MM.1S (cell line): ENCODE measurements around the gene TFDP1.

Experiments
- DNase-seq: peaks from one replicate; pipeline ENCODE4 v3.0.0-alpha.2; 2015
- H2AFZ ChIP-seq: fragments of 300-600 bp; sonication (generic); 2 replicates; pipeline ENCODE4 v1.6.0; 2016; ENCODE audit warnings: antibody characterized with exemption, low read length
- H3F3A ChIP-seq: fragments of 300-600 bp; sonication (generic); 2 replicates; pipeline ENCODE4 v1.6.1; 2016; ENCODE audit warnings: mild to moderate bottlenecking, antibody characterized with exemption, low read length, moderate library complexity, mixed read lengths; ENCODE audit not compliant: insufficient read depth
- H3K27ac ChIP-seq: fragments of 300-600 bp; sonication (generic); 2 replicates; pipeline ENCODE4 v1.5.1; 2016; ENCODE audit warnings: mild to moderate bottlenecking, low read length
- H3K27me3 ChIP-seq: fragments of 300-600 bp; sonication (generic); replicated peaks from 2 replicates; pipeline ENCODE4 v1.6.0; 2016; ENCODE audit warnings: low read length; ENCODE audit not compliant: insufficient read depth
- H3K36me3 ChIP-seq: fragments of 300-600 bp; sonication (generic); replicated peaks from 2 replicates; pipeline ENCODE4 v1.6.1; 2016; ENCODE audit warnings: mild to moderate bottlenecking, low read length, mixed read lengths; ENCODE audit not compliant: insufficient read depth
- H3K4me1 ChIP-seq: fragments of 300-600 bp; sonication (generic); 2 replicates; pipeline ENCODE4 v1.6.1; 2016; ENCODE audit warnings: low read length, mixed read lengths
- H3K4me2 ChIP-seq: fragments of 300-600 bp; sonication (generic); 2 replicates; pipeline ENCODE4 v1.6.0; 2016; ENCODE audit warnings: low read depth, low read length
- H3K4me3 ChIP-seq: fragments of 300-600 bp; sonication (generic); 2 replicates; pipeline ENCODE4 v1.5.1; 2016; ENCODE audit warnings: low read length, mixed read lengths
- H3K79me2 ChIP-seq: fragments of 300-600 bp; sonication (generic); 2 replicates; pipeline ENCODE4 v1.6.1; 2016; ENCODE audit warnings: mixed run types, low read length, mixed read lengths
- H3K9ac ChIP-seq: fragments of 300-600 bp; sonication (generic); 2 replicates; pipeline ENCODE4 v1.6.1; 2016; ENCODE audit warnings: low read length, mixed read lengths
- H3K9me2 ChIP-seq: fragments of 300-600 bp; sonication (generic); replicated peaks from 2 replicates; pipeline ENCODE4 v1.6.1; 2016; ENCODE audit warnings: mild to moderate bottlenecking, low read length, mixed read lengths; ENCODE audit not compliant: insufficient read depth
- H3K9me3 ChIP-seq: fragments of 300-600 bp; sonication (generic); replicated peaks from 2 replicates; pipeline ENCODE4 v1.6.1; 2016; ENCODE audit warnings: mild to moderate bottlenecking, low read length, mixed read lengths; ENCODE audit not compliant: insufficient read depth
- H4K20me1 ChIP-seq: fragments of 300-600 bp; sonication (generic); 2 replicates; pipeline ENCODE4 v1.6.1; 2016; ENCODE audit warnings: mild to moderate bottlenecking, low read length, moderate library complexity, mixed read lengths; ENCODE audit not compliant: insufficient read depth
- EZH2 ChIP-seq: fragments of 300-600 bp; sonication (generic); optimal IDR thresholded peaks from 2 replicates; pipeline ENCODE3; 2017; ENCODE audit warnings: low read depth, mild to moderate bottlenecking, antibody characterized with exemption, low read length, mixed read lengths
- EZH2phosphoT487 ChIP-seq: fragments of 300-600 bp; sonication (generic); IDR thresholded peaks from 2 replicates; pipeline ENCODE4 v1.6.1; 2018; ENCODE audit warnings: antibody characterized with exemption, low read length
- TF ChIP-seq, protein P1 (sequence below): fragments of 300-600 bp; sonication (generic); IDR thresholded peaks from 2 replicates; pipeline ENCODE4 v1.5.1; 2016; ENCODE audit warnings: antibody characterized with exemption, low read length, mixed read lengths

Gene TFDP1

GRCh38 chr13:113612607-113613006 is 28.1 kb downstream of the TFDP1 start:
- H3F3A ChIP-seq: no peaks in the 10 kb centered on the region
- H4K20me1 ChIP-seq: peaks cover 6% of the 10 kb centered on the region; the same call in 1 of the 2 replicates
- no peak overlapping the region for H3K27ac ChIP-seq
- peaks cover 100% of the 10 kb centered on the region for H3K79me2 ChIP-seq
- H2AFZ ChIP-seq: no peak overlapping the region
- H3K4me3 ChIP-seq: no peak overlapping the region
- no peak overlapping the region for H3K9ac ChIP-seq
- H3K4me1 ChIP-seq: no peaks in the 10 kb centered on the region
- no peak overlapping the region for H3K4me2 ChIP-seq
- peaks cover 6% of the 10 kb centered on the region; the same call in 1 of the 2 replicates for H3K36me3 ChIP-seq
- no peak for DNase-seq
- TF ChIP-seq, protein P1, sequence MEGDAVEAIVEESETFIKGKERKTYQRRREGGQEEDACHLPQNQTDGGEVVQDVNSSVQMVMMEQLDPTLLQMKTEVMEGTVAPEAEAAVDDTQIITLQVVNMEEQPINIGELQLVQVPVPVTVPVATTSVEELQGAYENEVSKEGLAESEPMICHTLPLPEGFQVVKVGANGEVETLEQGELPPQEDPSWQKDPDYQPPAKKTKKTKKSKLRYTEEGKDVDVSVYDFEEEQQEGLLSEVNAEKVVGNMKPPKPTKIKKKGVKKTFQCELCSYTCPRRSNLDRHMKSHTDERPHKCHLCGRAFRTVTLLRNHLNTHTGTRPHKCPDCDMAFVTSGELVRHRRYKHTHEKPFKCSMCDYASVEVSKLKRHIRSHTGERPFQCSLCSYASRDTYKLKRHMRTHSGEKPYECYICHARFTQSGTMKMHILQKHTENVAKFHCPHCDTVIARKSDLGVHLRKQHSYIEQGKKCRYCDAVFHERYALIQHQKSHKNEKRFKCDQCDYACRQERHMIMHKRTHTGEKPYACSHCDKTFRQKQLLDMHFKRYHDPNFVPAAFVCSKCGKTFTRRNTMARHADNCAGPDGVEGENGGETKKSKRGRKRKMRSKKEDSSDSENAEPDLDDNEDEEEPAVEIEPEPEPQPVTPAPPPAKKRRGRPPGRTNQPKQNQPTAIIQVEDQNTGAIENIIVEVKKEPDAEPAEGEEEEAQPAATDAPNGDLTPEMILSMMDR: no peak
- TF ChIP-seq EZH2: no peak
- no peak for TF ChIP-seq EZH2phosphoT487
- H3K9me3 ChIP-seq: no peaks in the 10 kb centered on the region
- H3K9me2 ChIP-seq: no peaks in the 10 kb centered on the region
- H3K27me3 ChIP-seq: no peaks in the 10 kb centered on the region

GRCh38 chr13:113613789-113614379 is 29.3 kb downstream of the TFDP1 start:
- no peak overlapping the region for H2AFZ ChIP-seq
- H3K9me2 ChIP-seq: no peaks in the 10 kb centered on the region
- H3K9me3 ChIP-seq: no peaks in the 10 kb centered on the region
- H3K4me2 ChIP-seq: no peak overlapping the region
- peaks cover 100% of the 10 kb centered on the region for H3K79me2 ChIP-seq
- peaks cover 6% of the 10 kb centered on the region; the same call in 1 of the 2 replicates for H3K36me3 ChIP-seq
- no peaks in the 10 kb centered on the region for H3K27me3 ChIP-seq
- H3K4me3 ChIP-seq: no peak overlapping the region
- no peak overlapping the region for H3K27ac ChIP-seq
- no peaks in the 10 kb centered on the region for H3F3A ChIP-seq
- H3K4me1 ChIP-seq: no peaks in the 10 kb centered on the region
- TF ChIP-seq, protein P1: no peak
- TF ChIP-seq EZH2 (no peak), EZH2phosphoT487 (no peak)
- DNase-seq: no peak
- peaks cover 4% of the 10 kb centered on the region for H4K20me1 ChIP-seq
- H3K9ac ChIP-seq: no peak overlapping the region

DNA sequence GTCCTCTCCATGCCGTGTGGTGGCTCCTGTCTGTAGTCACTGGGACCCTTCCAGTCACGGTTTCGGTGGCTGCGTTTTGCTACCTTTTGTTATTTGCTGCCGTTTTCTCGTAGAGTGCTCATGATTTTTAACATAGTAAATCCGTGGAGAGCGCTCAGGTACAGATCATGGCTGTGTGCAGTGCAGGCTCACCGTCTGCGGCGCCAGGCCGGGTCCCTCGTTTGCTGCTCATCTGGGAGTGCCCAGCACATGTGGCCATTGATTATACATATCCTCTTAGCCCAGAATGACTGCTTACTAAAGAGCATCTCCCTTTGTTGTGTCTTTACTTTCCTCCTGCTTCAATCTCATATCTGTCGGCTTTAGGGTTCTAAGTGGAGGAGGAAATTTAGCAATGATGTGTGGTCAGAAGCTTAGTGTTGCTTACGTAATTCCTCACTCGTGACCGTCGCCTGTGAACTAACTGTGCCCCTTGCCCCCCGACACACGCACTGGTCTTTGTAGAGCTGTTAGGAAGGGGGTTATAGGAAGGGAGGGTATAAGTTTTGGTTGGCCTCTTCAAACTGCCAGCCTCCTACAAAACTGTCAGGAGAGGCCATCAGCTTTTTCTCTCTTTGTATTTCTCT is 31.8 kb downstream of the TFDP1 start:
- Histone ChIP-seq H3K4me2 (no peak overlapping the region), H3F3A (no peaks in the 10 kb centered on the region), H3K9me2 (no peaks in the 10 kb centered on the region), H3K4me1 (no peaks in the 10 kb centered on the region), H3K9ac (no peak overlapping the region), H2AFZ (no peak overlapping the region), H3K27me3 (no peaks in the 10 kb centered on the region), H3K36me3 (peaks cover 4% of the 10 kb centered on the region; the same call in 1 of the 2 replicates), H3K79me2 (peaks cover 96% of the 10 kb centered on the region), H3K9me3 (no peaks in the 10 kb centered on the region), H4K20me1 (peaks cover 4% of the 10 kb centered on the region), H3K4me3 (no peak overlapping the region), H3K27ac (no peak overlapping the region)
- no peak for TF ChIP-seq EZH2
- TF ChIP-seq, protein P1: no peak
- no peak for TF ChIP-seq EZH2phosphoT487
- no peak for DNase-seq
